Measurements from ENCODE around the gene SKAP1.

DNA sequence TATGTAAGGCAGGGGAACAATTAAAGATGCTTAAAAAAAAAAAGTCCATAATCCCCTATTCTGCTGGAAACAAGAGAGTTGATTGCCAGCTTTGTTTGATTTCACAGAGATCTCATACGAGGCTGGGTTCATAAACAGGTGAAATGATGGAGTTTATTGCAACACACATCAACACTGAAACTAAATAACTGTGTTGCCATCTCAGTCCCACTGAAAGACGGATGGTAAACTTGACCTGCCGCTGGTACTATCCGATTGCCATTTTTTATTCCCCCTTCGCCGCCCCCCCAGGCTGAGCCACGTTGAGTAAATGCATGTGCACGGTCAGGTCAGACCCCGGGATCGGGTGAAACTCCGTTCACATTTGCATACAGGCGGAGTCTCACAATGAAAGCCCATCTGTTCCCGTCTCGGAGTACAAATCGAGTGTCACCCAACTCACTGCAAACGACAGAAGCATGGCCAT is 119.2 kb downstream of the SKAP1 start:
- TF ChIP-seq, protein P1, sequence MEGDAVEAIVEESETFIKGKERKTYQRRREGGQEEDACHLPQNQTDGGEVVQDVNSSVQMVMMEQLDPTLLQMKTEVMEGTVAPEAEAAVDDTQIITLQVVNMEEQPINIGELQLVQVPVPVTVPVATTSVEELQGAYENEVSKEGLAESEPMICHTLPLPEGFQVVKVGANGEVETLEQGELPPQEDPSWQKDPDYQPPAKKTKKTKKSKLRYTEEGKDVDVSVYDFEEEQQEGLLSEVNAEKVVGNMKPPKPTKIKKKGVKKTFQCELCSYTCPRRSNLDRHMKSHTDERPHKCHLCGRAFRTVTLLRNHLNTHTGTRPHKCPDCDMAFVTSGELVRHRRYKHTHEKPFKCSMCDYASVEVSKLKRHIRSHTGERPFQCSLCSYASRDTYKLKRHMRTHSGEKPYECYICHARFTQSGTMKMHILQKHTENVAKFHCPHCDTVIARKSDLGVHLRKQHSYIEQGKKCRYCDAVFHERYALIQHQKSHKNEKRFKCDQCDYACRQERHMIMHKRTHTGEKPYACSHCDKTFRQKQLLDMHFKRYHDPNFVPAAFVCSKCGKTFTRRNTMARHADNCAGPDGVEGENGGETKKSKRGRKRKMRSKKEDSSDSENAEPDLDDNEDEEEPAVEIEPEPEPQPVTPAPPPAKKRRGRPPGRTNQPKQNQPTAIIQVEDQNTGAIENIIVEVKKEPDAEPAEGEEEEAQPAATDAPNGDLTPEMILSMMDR (conservative IDR thresholded peaks at IDR 0.05; ENCODE audit: low read depth in 2 of 2), result no peak
- no peak for TF ChIP-seq ZNF462 (CRISPR knock-in tag; IDR thresholded peaks at IDR 0.05)
- TF ChIP-seq STAT1 (IDR thresholded peaks at IDR 0.05; ENCODE audit: unreplicated experiment), result no peak
- TF ChIP-seq EZH2 (IDR thresholded peaks at IDR 0.05; ENCODE audit: low read depth, unreplicated experiment), result no peak
- TF ChIP-seq POLR2AphosphoS5 (IDR thresholded peaks at IDR 0.05; ENCODE audit: low read depth), result no peak
- TF ChIP-seq REST (IDR thresholded peaks at IDR 0.05; ENCODE audit: unreplicated experiment), result no peak
- no peak for TF ChIP-seq ETS1 (IDR thresholded peaks at IDR 0.05)
- no peak for TF ChIP-seq EZH2phosphoT487 (IDR thresholded peaks at IDR 0.05; ENCODE audit: unreplicated experiment)
- no peak for TF ChIP-seq ZNF114 (CRISPR knock-in tag; IDR thresholded peaks at IDR 0.05)

Measured in GM23338 (cell line).